Natural killer cell (primary cell): ENCODE results near the gene SLC39A11. TPM values are rescaled to one million over a fixed set of nuclear protein-coding genes. Genes with fewer than 3 reads are reported as not detected.

Experiments used
- ATAC-seq, 3 donors: fragments of 150-1000 bp in 2 of 3; fragments of 200-7000 bp in 1 of 3; cut with Tn5 transposase; 1 replicate in 1 of 3; 2 replicates in 2 of 3; pipeline ENCODE4 v1.10.0; 2021; ENCODE audit warnings: mild to moderate bottlenecking in 2 of 3, moderate library complexity in 2 of 3
- DNase-seq, 2 donors: peaks; one replicate each; pipeline versions ENCODE4 v3.0.0 to v3.0.0-alpha.2; 2013 to 2021; ENCODE audit warnings: mixed read lengths in 1 of 2
- H3K27ac ChIP-seq: one replicate; pipeline ENCODE4 v1.5.1; 2013; ENCODE audit warnings: mild to moderate bottlenecking, low read length
- H3K27me3 ChIP-seq: one replicate; pipeline ENCODE4 v1.6.1; 2013; ENCODE audit warnings: low read length; ENCODE audit not compliant: control insufficient read depth, insufficient read depth
- H3K36me3 ChIP-seq: one replicate; pipeline ENCODE4 v1.6.1; 2013; ENCODE audit warnings: low read length; ENCODE audit not compliant: control insufficient read depth, insufficient read depth
- H3K4me1 ChIP-seq: one replicate; pipeline ENCODE4 v1.6.1; 2013; ENCODE audit warnings: low read length; ENCODE audit not compliant: control insufficient read depth, insufficient read depth
- H3K4me3 ChIP-seq: one replicate; pipeline ENCODE4 v1.5.1; 2013; ENCODE audit warnings: low read length
- H3K9me3 ChIP-seq: one replicate; pipeline ENCODE4 v1.6.1; 2013; ENCODE audit warnings: low read length; ENCODE audit not compliant: control insufficient read depth, insufficient read depth
- H3K27ac Mint-ChIP-seq, 2 donors: one replicate each; pipeline ENCODE4 v1.8.0; 2022; ENCODE audit warnings: mild to moderate bottlenecking in 2 of 2, mixed read lengths in 2 of 2, moderate library complexity in 1 of 2
- H3K27me3 Mint-ChIP-seq, 2 donors: one replicate each; pipeline ENCODE4 v1.8.0; 2022; ENCODE audit warnings: low read depth in 2 of 2, mixed read lengths in 2 of 2
- H3K36me3 Mint-ChIP-seq: one replicate; pipeline ENCODE4 v1.8.0; 2022; ENCODE audit warnings: mixed read lengths
- H3K4me1 Mint-ChIP-seq, 2 donors: one replicate each; pipeline ENCODE4 v1.8.0; 2022; ENCODE audit warnings: mixed read lengths in 2 of 2
- H3K4me3 Mint-ChIP-seq: one replicate; pipeline ENCODE4 v1.8.0; 2022; ENCODE audit warnings: mild to moderate bottlenecking, moderate library complexity, mixed read lengths
- H3K9me3 Mint-ChIP-seq, 2 donors: one replicate each; pipeline ENCODE4 v1.8.0; 2022; ENCODE audit warnings: mixed read lengths in 2 of 2
- WGBS: methylation state at CpG from one replicate; pipeline ENCODE4 v1.1.7; 2013; ENCODE audit warnings: missing lambda C conversion rate; ENCODE audit not compliant: insufficient coverage; 5-methylcytosine and 5-hydroxymethylcytosine counted together
- intact Hi-C: fragments of 100-400 bp; cut with micrococcal nuclease; formaldehyde crosslinking; loops from one replicate; pipeline ENCODE4 v1.14.2; 2022
- total RNA-seq, 4 donors: library from RNA; stranded (reverse); fragments of 120-200 nt in 1 of 4; gene quantifications; one replicate each; pipeline versions ENCODE4 v1.2.3 to v1.2.4, GENCODE V29; 2013 to 2022
- TF ChIP-seq, protein P1 (sequence below): fragments of 200-600 bp; IDR thresholded peaks from one replicate; pipeline ENCODE4 v1.8.0; 2022; ENCODE audit warnings: antibody characterized with exemption

Gene SLC39A11
- total RNA-seq, 3 donors from 2014 or later (not counting 1 experiment from before 2014, with no cell fraction given), result 32.6 to 44.9 (median 39.4) TPM

DNA sequence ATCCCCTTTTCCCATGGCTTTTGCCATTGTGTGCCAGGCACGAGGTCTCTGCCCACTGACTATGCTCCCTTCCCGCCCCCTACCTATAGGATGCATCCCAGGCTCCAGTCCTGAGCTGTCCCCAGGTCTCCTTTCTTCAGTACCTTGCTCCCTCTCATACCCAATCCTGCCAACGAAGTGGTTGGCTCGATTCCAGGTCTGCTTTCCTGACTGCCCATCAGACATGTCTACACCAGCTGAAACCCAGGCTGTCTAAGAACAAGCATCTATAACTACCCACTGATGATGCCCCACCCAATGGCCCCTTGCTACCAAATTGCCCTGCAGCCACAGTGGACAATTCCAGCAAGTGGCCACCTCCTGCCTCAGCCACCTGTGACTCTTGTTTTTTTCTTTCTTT lies 492.6 kb downstream of the SLC39A11 start:
- peaks cover 30 to 35% of the 10 kb centered on the region in 2 donors for H3K27me3 Mint-ChIP-seq

DNA sequence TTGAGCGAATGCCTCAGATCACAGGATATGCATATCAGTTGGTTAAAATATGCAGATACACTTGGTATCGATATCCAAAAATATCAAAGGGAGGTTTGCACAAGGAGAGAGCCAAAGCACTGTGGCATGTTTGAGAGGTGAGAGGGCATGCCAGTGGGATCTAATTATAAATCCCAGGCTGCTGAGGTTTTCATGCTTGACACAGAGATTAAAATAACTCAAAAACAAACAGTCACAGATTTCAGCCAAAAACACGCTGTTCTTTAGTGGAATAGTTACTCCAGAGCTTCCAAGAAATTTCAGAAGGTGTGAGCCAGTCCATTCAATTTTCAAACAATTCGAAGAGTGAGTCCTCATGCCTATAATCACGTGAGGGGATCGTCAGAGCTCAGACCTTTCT lies 493.8 kb downstream of the SLC39A11 start:
- no peak overlapping the region for H3K4me3 ChIP-seq
- H3K27ac Mint-ChIP-seq, result no peak overlapping the region
- H3K4me1 ChIP-seq, result no peaks in the 10 kb centered on the region
- TF ChIP-seq, protein P1, sequence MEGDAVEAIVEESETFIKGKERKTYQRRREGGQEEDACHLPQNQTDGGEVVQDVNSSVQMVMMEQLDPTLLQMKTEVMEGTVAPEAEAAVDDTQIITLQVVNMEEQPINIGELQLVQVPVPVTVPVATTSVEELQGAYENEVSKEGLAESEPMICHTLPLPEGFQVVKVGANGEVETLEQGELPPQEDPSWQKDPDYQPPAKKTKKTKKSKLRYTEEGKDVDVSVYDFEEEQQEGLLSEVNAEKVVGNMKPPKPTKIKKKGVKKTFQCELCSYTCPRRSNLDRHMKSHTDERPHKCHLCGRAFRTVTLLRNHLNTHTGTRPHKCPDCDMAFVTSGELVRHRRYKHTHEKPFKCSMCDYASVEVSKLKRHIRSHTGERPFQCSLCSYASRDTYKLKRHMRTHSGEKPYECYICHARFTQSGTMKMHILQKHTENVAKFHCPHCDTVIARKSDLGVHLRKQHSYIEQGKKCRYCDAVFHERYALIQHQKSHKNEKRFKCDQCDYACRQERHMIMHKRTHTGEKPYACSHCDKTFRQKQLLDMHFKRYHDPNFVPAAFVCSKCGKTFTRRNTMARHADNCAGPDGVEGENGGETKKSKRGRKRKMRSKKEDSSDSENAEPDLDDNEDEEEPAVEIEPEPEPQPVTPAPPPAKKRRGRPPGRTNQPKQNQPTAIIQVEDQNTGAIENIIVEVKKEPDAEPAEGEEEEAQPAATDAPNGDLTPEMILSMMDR, result no peak
- peaks cover 30 to 45% of the 10 kb centered on the region in 2 donors for H3K27me3 Mint-ChIP-seq
- no peaks in the 10 kb centered on the region for H3K9me3 Mint-ChIP-seq
- ATAC-seq (no peak), DNase-seq (no peak)
- no peaks in the 10 kb centered on the region for H3K4me1 Mint-ChIP-seq
- 87% methylated on average over 6 of the region's 6 CpGs for WGBS
- no peak overlapping the region for H3K4me3 Mint-ChIP-seq
- H3K27ac ChIP-seq, result no peak overlapping the region
- no peaks in the 10 kb centered on the region for H3K36me3 Mint-ChIP-seq
- intact Hi-C loops, result no loop called here
- no peaks in the 10 kb centered on the region for H3K9me3 ChIP-seq
- H3K27me3 ChIP-seq, result no peaks in the 10 kb centered on the region
- no peaks in the 10 kb centered on the region for H3K36me3 ChIP-seq

More for the DNA sequence above, 492.6 kb downstream of the SLC39A11 start:
- WGBS, result 61% methylated on average over 4 of the region's 4 CpGs
- H3K27me3 ChIP-seq, result no peaks in the 10 kb centered on the region
- no peak overlapping the region for H3K4me3 ChIP-seq
- Mint-ChIP-seq H3K27ac (no peak overlapping the region), H3K9me3 (no peaks in the 10 kb centered on the region), H3K36me3 (no peaks in the 10 kb centered on the region), H3K4me1 (no peaks in the 10 kb centered on the region), H3K4me3 (no peak overlapping the region)
- no peaks in the 10 kb centered on the region for H3K9me3 ChIP-seq
- intact Hi-C loops, result no loop called here
- TF ChIP-seq, protein P1, result no peak
- H3K36me3 ChIP-seq, result no peaks in the 10 kb centered on the region
- DNase-seq (no peak), ATAC-seq (no peak)
- no peak overlapping the region for H3K27ac ChIP-seq
- no peaks in the 10 kb centered on the region for H3K4me1 ChIP-seq

DNA sequence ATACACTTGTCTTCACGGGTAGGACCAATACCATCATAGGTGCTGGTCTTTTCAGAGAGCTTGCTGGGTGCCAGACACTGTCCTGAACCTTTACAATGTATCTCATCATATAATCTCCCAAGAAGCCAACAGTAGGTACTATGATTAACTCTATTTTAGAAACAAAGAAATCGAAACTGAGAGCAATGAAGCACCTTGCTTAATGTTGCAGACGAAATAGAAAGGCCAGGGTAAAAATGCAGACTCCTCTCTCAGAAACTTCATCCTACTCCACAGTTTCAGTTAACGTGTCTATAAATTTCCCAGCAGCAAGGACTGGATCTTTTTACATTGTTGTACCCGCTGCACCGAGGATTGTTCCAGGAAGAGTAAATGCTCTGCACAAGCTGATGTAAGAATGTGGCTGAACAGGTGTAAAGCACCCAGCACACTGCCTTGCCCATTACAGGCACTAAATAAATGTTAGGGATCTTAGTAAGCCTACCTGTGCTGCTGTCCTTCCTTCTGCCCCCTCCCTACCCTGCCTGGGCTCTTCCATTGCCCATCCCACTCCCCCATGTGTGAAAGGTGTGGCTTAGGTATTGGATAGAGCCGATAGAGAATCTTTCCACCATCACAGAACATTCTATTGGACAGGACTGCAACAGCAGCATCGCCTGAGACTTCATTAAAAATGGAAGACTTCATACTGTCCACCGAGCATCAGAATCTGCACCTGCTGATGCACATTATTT lies 495.0 kb downstream of the SLC39A11 start:
- Histone ChIP-seq H3K4me1 (no peaks in the 10 kb centered on the region), H3K27ac (no peak overlapping the region), H3K9me3 (no peaks in the 10 kb centered on the region), H3K4me3 (no peak overlapping the region), H3K27me3 (peaks cover 6% of the 10 kb centered on the region), H3K36me3 (no peaks in the 10 kb centered on the region)
- DNase-seq (no peak), ATAC-seq (no peak)
- 81% methylated on average over 5 of the region's 9 CpGs for WGBS
- H3K4me3 Mint-ChIP-seq, result no peak overlapping the region
- intact Hi-C loops, result no loop called here
- TF ChIP-seq, protein P1, result no peak
- H3K27me3 Mint-ChIP-seq, result peaks cover 38 to 52% of the 10 kb centered on the region in 2 donors
- H3K36me3 Mint-ChIP-seq, result no peaks in the 10 kb centered on the region
- no peaks in the 10 kb centered on the region for H3K9me3 Mint-ChIP-seq
- H3K4me1 Mint-ChIP-seq, result peaks cover 0 to under 1% of the 10 kb centered on the region in 2 donors
- no peak overlapping the region for H3K27ac Mint-ChIP-seq

Other genes starting within 250 kb of the SLC39A11 start
- not detected for gene SSTR2, start 72.3 kb upstream of the SLC39A11 start, total RNA-seq
- gene COG1, start 100.4 kb upstream of the SLC39A11 start, total RNA-seq, result 10 to 100 TPM; 64.1 to 73.2 (median 68.3) TPM
- gene CPSF4L, start 169.2 kb upstream of the SLC39A11 start, total RNA-seq, result not detected
- 1 to 10 TPM; 2.5 to 9.6 (median 4.4) TPM for gene CDC42EP4, start 219.3 kb upstream of the SLC39A11 start, total RNA-seq